Mesendoderm (in vitro differentiated cells): ENCODE results near the gene STK32B.
A peak's percentile ranks its signal among the peaks of the same experiment; 100 is the strongest.

Source experiments
- DNase-seq: peaks from one replicate; pipeline ENCODE4 v3.0.0; 2013
- H2AK5ac ChIP-seq: 2 replicates; pipeline ENCODE4 v1.6.1; 2013; ENCODE audit warnings: low read length, inconsistent platforms
- H2BK120ac ChIP-seq: 2 replicates; pipeline ENCODE4 v1.6.1; 2013; ENCODE audit warnings: low read depth, mild to moderate bottlenecking, low read length, moderate library complexity, mixed read lengths
- H2BK15ac ChIP-seq: replicated peaks from 2 replicates; pipeline ENCODE4 v1.6.1; 2013; ENCODE audit warnings: low read depth, mild to moderate bottlenecking, moderate library complexity
- H2BK5ac ChIP-seq: 2 replicates; pipeline ENCODE4 v1.6.1; 2013; ENCODE audit warnings: low read length, inconsistent platforms
- H3K18ac ChIP-seq: 2 replicates; pipeline ENCODE4 v1.6.1; 2013; ENCODE audit warnings: mild to moderate bottlenecking, low read length, mixed read lengths
- H3K23ac ChIP-seq: one replicate; pipeline ENCODE4 v1.6.1; 2013; ENCODE audit warnings: low read length
- H3K27ac ChIP-seq: 2 replicates; pipeline ENCODE4 v1.5.1; 2013; ENCODE audit warnings: low read depth, mild to moderate bottlenecking, inconsistent platforms, low read length, moderate library complexity
- H3K27me3 ChIP-seq: 2 replicates; pipeline ENCODE4 v1.6.1; 2013; ENCODE audit warnings: low read length, control low read depth, mild to moderate bottlenecking, inconsistent platforms; ENCODE audit not compliant: insufficient read depth, poor library complexity
- H3K36me3 ChIP-seq: 2 replicates; pipeline ENCODE4 v1.6.1; 2013; ENCODE audit warnings: low read length, inconsistent platforms; ENCODE audit not compliant: control insufficient read depth, insufficient read depth
- H3K4ac ChIP-seq: one replicate; pipeline ENCODE4 v1.6.1; 2013; ENCODE audit warnings: low read depth, mild to moderate bottlenecking, low read length, moderate library complexity
- H3K4me1 ChIP-seq: 2 replicates; pipeline ENCODE4 v1.6.1; 2013; ENCODE audit warnings: low read depth, low read length, inconsistent platforms; ENCODE audit not compliant: control insufficient read depth
- H3K4me2 ChIP-seq: 2 replicates; pipeline ENCODE4 v1.6.1; 2013; ENCODE audit warnings: low read length
- H3K4me3 ChIP-seq: 2 replicates; pipeline ENCODE4 v1.5.1; 2013; ENCODE audit warnings: mild to moderate bottlenecking, low read length
- H3K56ac ChIP-seq: one replicate; pipeline ENCODE4 v1.6.1; 2013; ENCODE audit warnings: low read length
- H3K79me1 ChIP-seq: 2 replicates; pipeline ENCODE4 v1.6.1; 2013; ENCODE audit warnings: low read length, inconsistent platforms
- H3K79me2 ChIP-seq: 2 replicates; pipeline ENCODE4 v1.6.1; 2013; ENCODE audit warnings: mild to moderate bottlenecking, low read length; ENCODE audit not compliant: control insufficient read depth, insufficient read depth
- H3K9ac ChIP-seq: 2 replicates; pipeline ENCODE4 v1.6.1; 2013; ENCODE audit warnings: low read length, inconsistent platforms
- H4K5ac ChIP-seq: one replicate; pipeline ENCODE4 v1.6.1; 2013; ENCODE audit warnings: low read length
- H4K8ac ChIP-seq: one replicate; pipeline ENCODE4 v1.6.1; 2013; ENCODE audit warnings: low read depth, mild to moderate bottlenecking, control low read depth, low read length, moderate library complexity
- WGBS: extraction: QIAGEN DNeasy Blood & Tissue Kit; methylation state at CpG from one replicate; pipeline ENCODE4 v1.1.7; 2013; ENCODE audit warnings: low lambda C conversion rate, missing lambda C conversion rate; ENCODE audit not compliant: insufficient coverage; ENCODE audit errors: extremely low coverage; 5-methylcytosine and 5-hydroxymethylcytosine counted together

STK32B gene

GRCh38 chr4:5018096-5018495 is 33.2 kb upstream of the STK32B start:
- Histone ChIP-seq H2BK15ac (no peak overlapping the region), H3K27ac (no peak overlapping the region), H3K9ac (no peak overlapping the region), H3K4me3 (no peak overlapping the region), H4K5ac (no peak overlapping the region), H3K18ac (no peak overlapping the region), H3K4ac (no peak overlapping the region), H3K27me3 (no peaks in the 10 kb centered on the region), H3K4me2 (no peak overlapping the region), H3K79me2 (no peaks in the 10 kb centered on the region), H4K8ac (no peak overlapping the region), H3K36me3 (no peaks in the 10 kb centered on the region), H3K79me1 (no peaks in the 10 kb centered on the region), H2BK5ac (no peak overlapping the region), H2AK5ac (no peak overlapping the region), H3K4me1 (peaks cover 2% of the 10 kb centered on the region), H3K56ac (no peak overlapping the region), H2BK120ac (no peak overlapping the region), H3K23ac (no peak overlapping the region)
- DNase-seq, result no peak
- WGBS, result no CpG with 5 or more reads among the region's 2 CpGs

- H3K23ac ChIP-seq, result no peak overlapping the region
- no peak overlapping the region for H3K27ac ChIP-seq
- H4K5ac ChIP-seq, result no peak overlapping the region
- no peak overlapping the region for H3K18ac ChIP-seq
- no peaks in the 10 kb centered on the region for H3K27me3 ChIP-seq
- H3K9ac ChIP-seq, result no peak overlapping the region
- no peaks in the 10 kb centered on the region for H3K79me1 ChIP-seq
- no peaks in the 10 kb centered on the region for H3K36me3 ChIP-seq
- no peak overlapping the region for H2BK120ac ChIP-seq
- DNase-seq, result no peak
- H3K56ac ChIP-seq, result no peak overlapping the region
- no CpG with 5 or more reads among the region's 6 CpGs for WGBS
- no peak overlapping the region for H4K8ac ChIP-seq
- H3K4me3 ChIP-seq, result no peak overlapping the region
- H3K4ac ChIP-seq, result no peak overlapping the region
- no peak overlapping the region for H2AK5ac ChIP-seq
- peaks cover 2% of the 10 kb centered on the region for H3K4me1 ChIP-seq
- no peak overlapping the region for H2BK15ac ChIP-seq
- H3K79me2 ChIP-seq, result no peaks in the 10 kb centered on the region
- H2BK5ac ChIP-seq, result no peak overlapping the region
- no peak overlapping the region for H3K4me2 ChIP-seq
Measured at GRCh38 chr4:5018603-5019002, 32.7 kb upstream of the STK32B start.

GRCh38 chr4:5019274-5019673 is 32.0 kb upstream of the STK32B start, which contains the start of gene CYTL1:
Gene CYTL1 (minus strand): TSS chr4:5019458. CDS start chr4:5019445, 13 bp downstream.
- Histone ChIP-seq H3K27me3 (no peaks in the 10 kb centered on the region), H3K79me1 (no peaks in the 10 kb centered on the region), H3K79me2 (no peaks in the 10 kb centered on the region), H3K4me1 (peaks cover 2% of the 10 kb centered on the region), H4K8ac (no peak within 1 kb of the TSS), H2AK5ac (no peak within 1 kb of the TSS), H3K9ac (peak within 1 kb of the TSS; percentile 55), H3K23ac (no peak within 1 kb of the TSS), H2BK15ac (no peak within 1 kb of the TSS), H3K18ac (no peak within 1 kb of the TSS), H3K4ac (no peak within 1 kb of the TSS), H3K4me3 (no peak within 1 kb of the TSS), H3K4me2 (peak within 1 kb of the TSS; percentile 65), H2BK5ac (no peak within 1 kb of the TSS), H2BK120ac (no peak within 1 kb of the TSS), H4K5ac (no peak within 1 kb of the TSS), H3K27ac (no peak within 1 kb of the TSS), H3K56ac (peak within 1 kb of the TSS; percentile 77), H3K36me3 (no peaks in the 10 kb centered on the region)
- no CpG with 5 or more reads among the region's 28 CpGs for WGBS
- DNase-seq, result peak; percentile 31

GRCh38 chr4:5019796-5020195 is 31.5 kb upstream of the STK32B start:
- H2BK15ac ChIP-seq, result no peak overlapping the region
- no peak overlapping the region for H3K27ac ChIP-seq
- peak overlapping the region; percentile 77 for H3K56ac ChIP-seq
- H3K4ac ChIP-seq, result no peak overlapping the region
- H3K36me3 ChIP-seq, result no peaks in the 10 kb centered on the region
- H2BK120ac ChIP-seq, result no peak overlapping the region
- no peak overlapping the region for H3K4me3 ChIP-seq
- H3K79me2 ChIP-seq, result no peaks in the 10 kb centered on the region
- no peak overlapping the region for H4K8ac ChIP-seq
- H3K27me3 ChIP-seq, result no peaks in the 10 kb centered on the region
- no peak overlapping the region for H3K9ac ChIP-seq
- peaks cover 2% of the 10 kb centered on the region for H3K4me1 ChIP-seq
- H3K4me2 ChIP-seq, result no peak overlapping the region
- H3K18ac ChIP-seq, result no peak overlapping the region
- WGBS, result no CpG with 5 or more reads among the region's 12 CpGs
- no peak overlapping the region for H2AK5ac ChIP-seq
- no peak overlapping the region for H4K5ac ChIP-seq
- no peak for DNase-seq
- H2BK5ac ChIP-seq, result no peak overlapping the region
- H3K23ac ChIP-seq, result no peak overlapping the region
- no peaks in the 10 kb centered on the region for H3K79me1 ChIP-seq

- H3K4me1 ChIP-seq, result peaks cover 2% of the 10 kb centered on the region
- H3K79me2 ChIP-seq, result no peaks in the 10 kb centered on the region
- no peak for DNase-seq
- H3K79me1 ChIP-seq, result no peaks in the 10 kb centered on the region
- H2AK5ac ChIP-seq, result no peak overlapping the region
- no peak overlapping the region for H3K18ac ChIP-seq
- H3K4me3 ChIP-seq, result no peak overlapping the region
- H3K23ac ChIP-seq, result no peak overlapping the region
- no peak overlapping the region for H3K9ac ChIP-seq
- WGBS, result no CpG with 5 or more reads among the region's 1 CpG
- no peak overlapping the region for H3K4me2 ChIP-seq
- no peak overlapping the region for H3K27ac ChIP-seq
- H3K36me3 ChIP-seq, result no peaks in the 10 kb centered on the region
- no peak overlapping the region for H4K5ac ChIP-seq
- H3K4ac ChIP-seq, result no peak overlapping the region
- no peaks in the 10 kb centered on the region for H3K27me3 ChIP-seq
- H2BK5ac ChIP-seq, result no peak overlapping the region
- H3K56ac ChIP-seq, result no peak overlapping the region
- H2BK15ac ChIP-seq, result no peak overlapping the region
- H2BK120ac ChIP-seq, result no peak overlapping the region
- no peak overlapping the region for H4K8ac ChIP-seq
Measured at GRCh38 chr4:5020341-5020740, 30.9 kb upstream of the STK32B start.

- Histone ChIP-seq H3K27me3 (no peaks in the 10 kb centered on the region), H3K36me3 (no peaks in the 10 kb centered on the region), H3K23ac (no peak overlapping the region), H4K8ac (no peak overlapping the region), H3K79me1 (no peaks in the 10 kb centered on the region), H2BK5ac (no peak overlapping the region), H3K27ac (no peak overlapping the region), H3K4me2 (no peak overlapping the region), H3K9ac (no peak overlapping the region), H3K56ac (no peak overlapping the region), H2BK15ac (no peak overlapping the region), H3K4ac (no peak overlapping the region), H3K4me1 (peaks cover 2% of the 10 kb centered on the region), H4K5ac (no peak overlapping the region), H3K18ac (no peak overlapping the region), H3K4me3 (no peak overlapping the region), H2BK120ac (no peak overlapping the region), H2AK5ac (no peak overlapping the region), H3K79me2 (no peaks in the 10 kb centered on the region)
- no peak for DNase-seq
- no CpG with 5 or more reads among the region's 3 CpGs for WGBS
Measured at GRCh38 chr4:5021546-5021945, 29.7 kb upstream of the STK32B start.
